Endothelial cell of umbilical vein (primary cell): ENCODE results near the gene ARNT2.

ENCODE experiments used
- CTCF ChIP-seq, 2 donors: IDR thresholded peaks; 1 replicate in 1 of 2; 2 replicates in 1 of 2; pipeline ENCODE4 v1.5.1; 2011; ENCODE audit warnings: low read length in 2 of 2, mild to moderate bottlenecking in 2 of 2, moderate library complexity in 2 of 2, control low read depth in 1 of 2, inconsistent platforms in 1 of 2, low read depth in 1 of 2; ENCODE audit not compliant: insufficient read depth in 1 of 2; ENCODE audit errors: extremely low read depth in 1 of 2
- EZH2 ChIP-seq: IDR thresholded peaks from 2 replicates; pipeline ENCODE4 v1.6.1; 2012; ENCODE audit warnings: borderline replicate concordance, low read depth, mild to moderate bottlenecking, moderate library complexity, low read length, inconsistent platforms; ENCODE audit not compliant: severe bottlenecking
- FOS ChIP-seq: IDR thresholded peaks from 2 replicates; pipeline ENCODE4 v1.6.1; 2011; ENCODE audit warnings: mild to moderate bottlenecking, low read length, moderate library complexity, borderline replicate concordance; ENCODE audit not compliant: insufficient read depth
- JUN ChIP-seq: IDR thresholded peaks from 2 replicates; pipeline ENCODE4 v1.6.1; 2011; ENCODE audit warnings: borderline replicate concordance, low read depth; ENCODE audit not compliant: insufficient read length, insufficient read depth
- POLR2A ChIP-seq: IDR thresholded peaks from 2 replicates; pipeline ENCODE4 v1.6.1; 2012; ENCODE audit warnings: low read depth, mild to moderate bottlenecking, control low read depth, low read length

- TF ChIP-seq CTCF (IDR thresholded peaks at IDR 0.05; ENCODE audit: extremely low read depth in 1 of 2, insufficient read depth in 1 of 2, low read depth in 1 of 2, low read length in 2 of 2) = no peak
- no peak for TF ChIP-seq POLR2A
- no peak for TF ChIP-seq JUN
- TF ChIP-seq EZH2 = no peak
- TF ChIP-seq FOS = no peak
Measured at GRCh38 chr15:80576519-80577090, 172.4 kb downstream of the ARNT2 start.
